HepG2 (cell line): Measurements from ENCODE around the gene ULBP2. TPM values are rescaled to one million over a fixed set of nuclear protein-coding genes. Genes with fewer than 3 reads are reported as not detected.
"Not testable (repeated sequence)": the region's sequence is repeated elsewhere in the genome, so short reads cannot be mapped to it uniquely, and the experiment has no call there.

Experiments used
- ATAC-seq: fragments of 200-7000 bp; cut with Tn5 transposase; 3 replicates; pipeline ENCODE4 v1.9.1; 2020; ENCODE audit warnings: mild to moderate bottlenecking, moderate library complexity
- BruUV-seq: library from RNA; stranded (reverse); fragments of 400-500 nt; replicated peaks from 2 replicates; lab custom pipeline; 2021; lab: Mats Ljungman, UMichigan
- CTCF ChIA-PET: fragments of 300-600 bp; formaldehyde crosslinking; extraction: SDS; loops from one replicate; lab custom pipeline; 2021; ENCODE audit warnings: low total read pairs, inconsistent platforms, low intra/inter-chr PET ratio; lab: Yijun Ruan, JAX
- POLR2A ChIA-PET: fragments of 350-600 bp; sonication (Branson Sonifier 250); formaldehyde crosslinking; loops from one replicate; lab custom pipeline; 2020; ENCODE audit warnings: antibody characterized with exemption, inconsistent platforms; lab: Yijun Ruan, JAX
- DNase-seq: peaks from one replicate; pipeline ENCODE4 v3.0.0-alpha.2; 2015; ENCODE audit warnings: low spot score
- FAIRE-seq: peaks from 3 replicates; lab custom pipeline; 2011; peaks lifted over from hg19 to GRCh38; lab: Jason Lieb, UNC
- H2AFZ ChIP-seq: one replicate; pipeline ENCODE4 v1.6.1; 2011; ENCODE audit warnings: low read length, inconsistent platforms
- H3K27ac ChIP-seq: fragments of 300-600 bp; 3 replicates; pipeline ENCODE4 v1.8.0; 2011; ENCODE audit warnings: mixed run types, mild to moderate bottlenecking, mixed read lengths, low read length, inconsistent platforms; ENCODE audit not compliant: insufficient read depth; ENCODE audit errors: extremely low read length
- H3K27me3 ChIP-seq, 2 experiments: fragments of 200-600 bp in 1 of 2; 2 replicates in 1 of 2; 3 replicates in 1 of 2; pipeline versions ENCODE4 v1.6.0 to v1.8.0; 2011; ENCODE audit warnings: low read length in 2 of 2, mild to moderate bottlenecking in 2 of 2, moderate library complexity in 2 of 2, inconsistent platforms in 1 of 2; ENCODE audit not compliant: insufficient read depth in 2 of 2, control insufficient read depth in 1 of 2
- H3K36me3 ChIP-seq, 2 experiments: fragments of 200-600 bp in 1 of 2; replicated peaks in 1 of 2; 2 replicates in 1 of 2; 3 replicates in 1 of 2; pipeline versions ENCODE4 v1.5.1 to v1.8.0; 2011; ENCODE audit warnings: low read length in 2 of 2, inconsistent platforms in 1 of 2; ENCODE audit not compliant: insufficient read depth in 2 of 2, control insufficient read depth in 1 of 2
- H3K4me1 ChIP-seq: 2 replicates; pipeline ENCODE4 v1.5.1; 2012; ENCODE audit warnings: low read length, inconsistent platforms; ENCODE audit not compliant: insufficient read depth
- H3K4me2 ChIP-seq: 2 replicates; pipeline ENCODE4 v1.6.0; 2011; ENCODE audit warnings: low read depth, low read length, inconsistent platforms
- H3K4me3 ChIP-seq, 3 experiments: fragments of 200-600 bp in 1 of 3; sonication (generic), shearing (Covaris generic) in 1 of 3; replicated peaks in 1 of 3; 2 replicates each; pipeline ENCODE4 v1.5.1; 2011 to 2016; ENCODE audit warnings: low read length in 3 of 3, inconsistent platforms in 2 of 3, low read depth in 2 of 3, mild to moderate bottlenecking in 2 of 3, control low read depth in 1 of 3, mixed read lengths in 1 of 3; ENCODE audit not compliant: insufficient read depth in 1 of 3
- H3K79me2 ChIP-seq: one replicate; pipeline ENCODE4 v1.6.1; 2011; ENCODE audit warnings: low read length, inconsistent platforms; ENCODE audit not compliant: insufficient read depth
- H3K9ac ChIP-seq: 2 replicates; pipeline ENCODE4 v1.6.0; 2011; ENCODE audit warnings: mild to moderate bottlenecking, low read depth, low read length, inconsistent platforms; ENCODE audit not compliant: insufficient read depth
- H3K9me3 ChIP-seq: 2 replicates; pipeline ENCODE4 v1.5.1; 2012; ENCODE audit warnings: mild to moderate bottlenecking, low read length
- H4K20me1 ChIP-seq: 2 replicates; pipeline ENCODE4 v1.6.0; 2011; ENCODE audit warnings: inconsistent platforms, mild to moderate bottlenecking, low read length, moderate library complexity; ENCODE audit not compliant: insufficient read depth
- MYC ChIP-seq: sonication (generic); formaldehyde crosslinking; IDR thresholded peaks from 2 replicates; pipeline ENCODE4 v1.9.0; 2021; ENCODE audit warnings: missing genetic modification reagents, borderline replicate concordance
- RAD51 ChIP-seq: fragments of 450-650 bp; IDR thresholded peaks from 2 replicates; pipeline ENCODE4 v1.6.1; 2016; ENCODE audit warnings: borderline replicate concordance
- WGBS: methylation state at CpG from one replicate; pipeline ENCODE4 v1.1.6; 2017; ENCODE audit warnings: low lambda C conversion rate; 5-methylcytosine and 5-hydroxymethylcytosine counted together
- in situ Hi-C: cut with HindIII; loops from 2 replicates; pipeline ENCODE4 v1.10.0; 2017; ENCODE audit warnings: low pct_unique_long_range_greater_than_20kb; ENCODE audit not compliant: extremely low pct_ligation_motif_present
- intact Hi-C: fragments of 100-400 bp; cut with micrococcal nuclease; formaldehyde crosslinking; loops from one replicate; pipeline ENCODE4 v1.10.0; 2022; ENCODE audit not compliant: unreplicated experiment
- polyA plus RNA-seq, 8 experiments: library from polyadenylated mRNA; depleted of rRNA in 3 of 8; stranded (reverse) in 7 of 8; unstranded in 1 of 8; fragments of >200 nt; fragmentation: Illumina TruSeq in 4 of 8; extraction: Trizol in 4 of 8; gene quantifications; 2 replicates each; pipeline versions ENCODE4 v1.2.1 to v1.2.3, GENCODE V29; 2011 to 2016; ENCODE audit warnings: low read depth in 4 of 8, missing spikeins in 1 of 8, mixed read lengths in 1 of 8; ENCODE audit not compliant: insufficient read depth in 1 of 8
- total RNA-seq, 5 experiments: library from RNA; depleted of rRNA; stranded (reverse); fragments of >200 nt; fragmentation: Illumina TruSeq; extraction: Trizol; gene quantifications; 2 replicates each; pipeline ENCODE4 v1.2.3, GENCODE V29; 2016; ENCODE audit warnings: low read depth in 1 of 5
- TF ChIP-seq, protein P1 (sequence below), 2 experiments: fragments of 450-650 bp in 1 of 2; sonication (generic) in 1 of 2; formaldehyde crosslinking in 1 of 2; IDR thresholded peaks; 2 replicates each; pipeline versions ENCODE4 v1.6.1 to v1.8.0; 2016 to 2022; ENCODE audit warnings: antibody characterized with exemption in 1 of 2, mild to moderate bottlenecking in 1 of 2, missing genetic modification reagents in 1 of 2

Gene ULBP2
- total and polyA plus RNA-seq, 2 of the 13 experiments (the other 11 are each of a cell fraction or from before 2014, with no cell fraction given): not detected

- TF ChIP-seq, protein P1, sequence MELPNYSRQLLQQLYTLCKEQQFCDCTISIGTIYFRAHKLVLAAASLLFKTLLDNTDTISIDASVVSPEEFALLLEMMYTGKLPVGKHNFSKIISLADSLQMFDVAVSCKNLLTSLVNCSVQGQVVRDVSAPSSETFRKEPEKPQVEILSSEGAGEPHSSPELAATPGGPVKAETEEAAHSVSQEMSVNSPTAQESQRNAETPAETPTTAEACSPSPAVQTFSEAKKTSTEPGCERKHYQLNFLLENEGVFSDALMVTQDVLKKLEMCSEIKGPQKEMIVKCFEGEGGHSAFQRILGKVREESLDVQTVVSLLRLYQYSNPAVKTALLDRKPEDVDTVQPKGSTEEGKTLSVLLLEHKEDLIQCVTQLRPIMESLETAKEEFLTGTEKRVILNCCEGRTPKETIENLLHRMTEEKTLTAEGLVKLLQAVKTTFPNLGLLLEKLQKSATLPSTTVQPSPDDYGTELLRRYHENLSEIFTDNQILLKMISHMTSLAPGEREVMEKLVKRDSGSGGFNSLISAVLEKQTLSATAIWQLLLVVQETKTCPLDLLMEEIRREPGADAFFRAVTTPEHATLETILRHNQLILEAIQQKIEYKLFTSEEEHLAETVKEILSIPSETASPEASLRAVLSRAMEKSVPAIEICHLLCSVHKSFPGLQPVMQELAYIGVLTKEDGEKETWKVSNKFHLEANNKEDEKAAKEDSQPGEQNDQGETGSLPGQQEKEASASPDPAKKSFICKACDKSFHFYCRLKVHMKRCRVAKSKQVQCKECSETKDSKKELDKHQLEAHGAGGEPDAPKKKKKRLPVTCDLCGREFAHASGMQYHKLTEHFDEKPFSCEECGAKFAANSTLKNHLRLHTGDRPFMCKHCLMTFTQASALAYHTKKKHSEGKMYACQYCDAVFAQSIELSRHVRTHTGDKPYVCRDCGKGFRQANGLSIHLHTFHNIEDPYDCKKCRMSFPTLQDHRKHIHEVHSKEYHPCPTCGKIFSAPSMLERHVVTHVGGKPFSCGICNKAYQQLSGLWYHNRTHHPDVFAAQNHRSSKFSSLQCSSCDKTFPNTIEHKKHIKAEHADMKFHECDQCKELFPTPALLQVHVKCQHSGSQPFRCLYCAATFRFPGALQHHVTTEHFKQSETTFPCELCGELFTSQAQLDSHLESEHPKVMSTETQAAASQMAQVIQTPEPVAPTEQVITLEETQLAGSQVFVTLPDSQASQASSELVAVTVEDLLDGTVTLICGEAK (IDR thresholded peaks at IDR 0.05): no peak
- TF ChIP-seq, protein P1 (CRISPR knock-in tag; IDR thresholded peaks at IDR 0.05): no peak
Measured at GRCh38 chr6:149921361-149921760, 20.5 kb upstream of the ULBP2 start (continued).

- H3K36me3 ChIP-seq, H2AFZ ChIP-seq, H3K9ac ChIP-seq, DNase-seq, ATAC-seq, H3K27ac ChIP-seq, BruUV-seq, FAIRE-seq, H3K79me2 ChIP-seq, intact Hi-C loops, POLR2A ChIA-PET, H4K20me1 ChIP-seq, CTCF ChIA-PET, H3K9me3 ChIP-seq: not testable (repeated sequence)
- Histone ChIP-seq H3K4me1 (peaks cover 34% of the 10 kb centered on the region), H3K4me2 (peak overlapping the region; percentile 79; the same call in 1 of the 2 replicates), H3K4me3 (peak overlapping the region in 1 of 3 experiments; percentile 70; a peak in 1 of 6 replicates), H3K27me3 (peaks cover 13 to 75% of the 10 kb centered on the region in 2 experiments)
- TF ChIP-seq MYC: 0 out of 2 replicates have a peak, but pooled peaks have one; percentile 7
- peak; percentile 43; the same call in 1 of the 2 replicates for TF ChIP-seq RAD51
- in situ Hi-C loops: loop anchor here (5.0 kb wide), 2 partner anchors 80 to 200 kb away; no protein-coding TSS in a partner anchor
- WGBS: 56% methylated on average over 5 of the region's 5 CpGs
Measured at GRCh38 chr6:149922091-149922490, 19.7 kb upstream of the ULBP2 start.
